Measurements from ENCODE around the gene PDZD8.

PDZD8 gene

GRCh38 chr10:117284716-117285494, 90.3 kb downstream of the PDZD8 start:
- no peak for DNase-seq

- no peak for DNase-seq
Measured at GRCh38 chr10:117277675-117278074, 97.6 kb downstream of the PDZD8 start.

- DNase-seq: no peak
Measured at GRCh38 chr10:117275121-117275520, 100.1 kb downstream of the PDZD8 start.

- DNase-seq: no peak
Measured at GRCh38 chr10:117274509-117274908, 100.7 kb downstream of the PDZD8 start.

GRCh38 chr10:117273980-117274379, 101.3 kb downstream of the PDZD8 start:
- DNase-seq: no peak

GRCh38 chr10:117272195-117273076, 102.8 kb downstream of the PDZD8 start:
- DNase-seq: no peak

GRCh38 chr10:117271427-117271826, 103.8 kb downstream of the PDZD8 start:
- no peak for DNase-seq

GRCh38 chr10:117268907-117269306, 106.3 kb downstream of the PDZD8 start:
- DNase-seq: no peak

GRCh38 chr10:117268258-117268657, 107.0 kb downstream of the PDZD8 start:
- no peak for DNase-seq

GRCh38 chr10:117266812-117267211, 108.4 kb downstream of the PDZD8 start:
- no peak for DNase-seq

- DNase-seq: no peak
Measured at GRCh38 chr10:117266400-117266799, 108.8 kb downstream of the PDZD8 start.

GRCh38 chr10:117264782-117265181, 110.5 kb downstream of the PDZD8 start:
- DNase-seq: no peak

GRCh38 chr10:117262903-117263293, 112.3 kb downstream of the PDZD8 start:
- DNase-seq: no peak

- no peak for DNase-seq
Measured at GRCh38 chr10:117262291-117262902, 112.8 kb downstream of the PDZD8 start.

GRCh38 chr10:117261501-117261900, 113.7 kb downstream of the PDZD8 start:
- no peak for DNase-seq

GRCh38 chr10:117260084-117260483, 115.2 kb downstream of the PDZD8 start:
- no peak for DNase-seq

- DNase-seq: no peak
Measured at GRCh38 chr10:117259279-117259678, 116.0 kb downstream of the PDZD8 start.

GRCh38 chr10:117257721-117258120, 117.5 kb downstream of the PDZD8 start:
- DNase-seq: no peak

- no peak for DNase-seq
Measured at GRCh38 chr10:117256910-117257309, 118.3 kb downstream of the PDZD8 start.

- no peak for DNase-seq
Measured at GRCh38 chr10:117255835-117256460, 119.3 kb downstream of the PDZD8 start.

- no peak for DNase-seq
Measured at GRCh38 chr10:117254774-117255735, 120.2 kb downstream of the PDZD8 start.

- DNase-seq: no peak
Measured at GRCh38 chr10:117254338-117254737, 120.9 kb downstream of the PDZD8 start.
